ENCODE data around the gene NR5A1.

- TF ChIP-seq ARNTL (CRISPR knock-in tag; IDR thresholded peaks at IDR 0.05; ENCODE audit: borderline replicate concordance, low read depth) (no peak), ZFP30 (CRISPR knock-in tag; IDR thresholded peaks at IDR 0.05) (no peak), CREB5 (CRISPR knock-in tag; IDR thresholded peaks at IDR 0.05; ENCODE audit: low read depth) (no peak), SNAI2 (CRISPR knock-in tag; IDR thresholded peaks at IDR 0.05) (no peak), CSRNP3 (CRISPR knock-in tag; IDR thresholded peaks at IDR 0.05) (no peak), TOX (CRISPR knock-in tag; IDR thresholded peaks at IDR 0.05; ENCODE audit: borderline replicate concordance) (no peak), ZNF565 (CRISPR knock-in tag; conservative IDR thresholded peaks at IDR 0.05; ENCODE audit: low read depth) (no peak), ESRRG (CRISPR knock-in tag; IDR thresholded peaks at IDR 0.05) (no peak), ZFP3 (CRISPR knock-in tag; IDR thresholded peaks at IDR 0.05) (no peak), OSR1 (CRISPR knock-in tag; IDR thresholded peaks at IDR 0.05) (no peak), RARB (CRISPR knock-in tag; IDR thresholded peaks at IDR 0.05) (no peak)
Measured at GRCh38 chr9:124439686-124440243, 67.4 kb downstream of the NR5A1 start.
